SK-N-SH (cell line): ENCODE measurements around the gene PRKN.

Experiments used
- EP300 ChIP-seq, 2 experiments: IDR thresholded peaks; 2 replicates each; pipeline versions ENCODE4 v1.4.0 to v1.6.1; 2012; ENCODE audit warnings: borderline replicate concordance in 1 of 2, low read depth in 1 of 2, low read length in 1 of 2
- POLR2AphosphoS5 ChIP-seq: IDR thresholded peaks from 2 replicates; pipeline ENCODE4 v1.6.1; 2012; ENCODE audit warnings: low read depth, low read length
- TAF1 ChIP-seq: IDR thresholded peaks from 2 replicates; pipeline ENCODE4 v1.6.1; 2012; ENCODE audit warnings: low read depth, mild to moderate bottlenecking, low read length, moderate library complexity, borderline replicate concordance
- TEAD4 ChIP-seq: IDR thresholded peaks from 2 replicates; pipeline ENCODE4 v1.4.0; 2012; ENCODE audit warnings: mild to moderate bottlenecking, borderline replicate concordance; ENCODE audit not compliant: insufficient read depth
- TF ChIP-seq, protein P1 (sequence below): fragments of 200-600 bp; sonication (generic); IDR thresholded peaks from 2 replicates; pipeline ENCODE4 v1.6.1; 2017; ENCODE audit warnings: antibody characterized with exemption, mild to moderate bottlenecking, moderate library complexity
- TF ChIP-seq, protein P2 (sequence below): IDR thresholded peaks from 2 replicates; pipeline ENCODE4; 2012

DNA sequence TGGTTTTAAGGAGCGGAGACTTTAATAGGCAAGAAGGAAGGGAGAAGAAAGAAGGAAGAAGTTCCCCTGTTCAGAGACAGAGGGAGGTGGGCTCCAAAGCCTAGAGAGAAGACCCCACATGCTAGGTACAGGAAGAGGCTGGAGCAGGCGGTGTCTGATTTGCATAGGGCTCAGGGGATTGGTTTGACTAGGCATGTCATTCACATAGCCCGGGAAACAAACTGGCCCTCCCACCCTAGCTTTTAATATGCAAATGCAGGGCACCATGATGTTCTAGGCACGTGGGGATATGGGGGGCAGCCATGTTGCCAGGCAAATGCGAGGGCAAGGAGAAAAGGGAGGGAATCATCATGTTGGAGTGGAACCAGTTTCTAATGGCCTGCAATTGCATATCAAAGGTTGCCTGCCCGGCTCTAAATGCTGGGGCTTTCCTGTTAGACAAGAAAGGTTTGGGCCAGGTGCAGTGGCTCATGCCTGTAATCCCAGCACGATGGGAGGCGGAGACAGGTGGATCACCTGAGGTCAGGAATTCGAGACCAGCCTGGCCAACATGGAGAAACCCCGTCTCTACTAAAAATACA, 1419.4 kb downstream of the PRKN start:
- TF ChIP-seq EP300 (IDR thresholded peaks at IDR 0.05; ENCODE audit: borderline replicate concordance in 1 of 2, low read depth in 1 of 2, low read length in 1 of 2) (no peak), TEAD4 (no peak), TAF1 (no peak), POLR2AphosphoS5 (no peak)
- TF ChIP-seq, protein P1, sequence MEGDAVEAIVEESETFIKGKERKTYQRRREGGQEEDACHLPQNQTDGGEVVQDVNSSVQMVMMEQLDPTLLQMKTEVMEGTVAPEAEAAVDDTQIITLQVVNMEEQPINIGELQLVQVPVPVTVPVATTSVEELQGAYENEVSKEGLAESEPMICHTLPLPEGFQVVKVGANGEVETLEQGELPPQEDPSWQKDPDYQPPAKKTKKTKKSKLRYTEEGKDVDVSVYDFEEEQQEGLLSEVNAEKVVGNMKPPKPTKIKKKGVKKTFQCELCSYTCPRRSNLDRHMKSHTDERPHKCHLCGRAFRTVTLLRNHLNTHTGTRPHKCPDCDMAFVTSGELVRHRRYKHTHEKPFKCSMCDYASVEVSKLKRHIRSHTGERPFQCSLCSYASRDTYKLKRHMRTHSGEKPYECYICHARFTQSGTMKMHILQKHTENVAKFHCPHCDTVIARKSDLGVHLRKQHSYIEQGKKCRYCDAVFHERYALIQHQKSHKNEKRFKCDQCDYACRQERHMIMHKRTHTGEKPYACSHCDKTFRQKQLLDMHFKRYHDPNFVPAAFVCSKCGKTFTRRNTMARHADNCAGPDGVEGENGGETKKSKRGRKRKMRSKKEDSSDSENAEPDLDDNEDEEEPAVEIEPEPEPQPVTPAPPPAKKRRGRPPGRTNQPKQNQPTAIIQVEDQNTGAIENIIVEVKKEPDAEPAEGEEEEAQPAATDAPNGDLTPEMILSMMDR = no peak
- TF ChIP-seq, protein P2, sequence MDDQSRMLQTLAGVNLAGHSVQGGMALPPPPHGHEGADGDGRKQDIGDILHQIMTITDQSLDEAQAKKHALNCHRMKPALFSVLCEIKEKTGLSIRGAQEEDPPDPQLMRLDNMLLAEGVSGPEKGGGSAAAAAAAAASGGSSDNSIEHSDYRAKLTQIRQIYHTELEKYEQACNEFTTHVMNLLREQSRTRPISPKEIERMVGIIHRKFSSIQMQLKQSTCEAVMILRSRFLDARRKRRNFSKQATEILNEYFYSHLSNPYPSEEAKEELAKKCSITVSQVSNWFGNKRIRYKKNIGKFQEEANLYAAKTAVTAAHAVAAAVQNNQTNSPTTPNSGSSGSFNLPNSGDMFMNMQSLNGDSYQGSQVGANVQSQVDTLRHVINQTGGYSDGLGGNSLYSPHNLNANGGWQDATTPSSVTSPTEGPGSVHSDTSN = no peak
